Small intestine (tissue), 7 donors: ENCODE results near the gene DUS3L. TPM values are rescaled to one million over a fixed set of nuclear protein-coding genes. Genes with fewer than 3 reads are reported as not detected.
"Not testable (repeated sequence)": the region's sequence is repeated elsewhere in the genome, so short reads cannot be mapped to it uniquely, and the experiment has no call there.

Experiments used
- DNase-seq, 2 donors: peaks; one replicate each; pipeline versions ENCODE4 v3.0.0 to v3.0.0-alpha.2; 2013
- FAIRE-seq: peaks from 2 replicates; lab custom pipeline; 2012; peaks lifted over from hg19 to GRCh38; lab: Jason Lieb, UNC
- H3K27ac ChIP-seq, 3 donors: one replicate each; pipeline ENCODE4 v1.5.1; 2013; ENCODE audit warnings: low read length in 2 of 3, mild to moderate bottlenecking in 2 of 3, control low read depth in 1 of 3, inconsistent platforms in 1 of 3, low read depth in 1 of 3, moderate library complexity in 1 of 3
- H3K27me3 ChIP-seq, 3 donors: one replicate each; pipeline ENCODE4 v1.6.1; 2013; ENCODE audit warnings: low read length in 3 of 3, inconsistent platforms in 1 of 3; ENCODE audit not compliant: control insufficient read depth in 3 of 3, insufficient read depth in 3 of 3
- H3K36me3 ChIP-seq, 3 donors: one replicate each; pipeline ENCODE4 v1.6.1; 2013; ENCODE audit warnings: low read length in 3 of 3, inconsistent platforms in 1 of 3, low read depth in 1 of 3, mild to moderate bottlenecking in 1 of 3, moderate library complexity in 1 of 3; ENCODE audit not compliant: control insufficient read depth in 3 of 3, insufficient read depth in 2 of 3
- H3K4me1 ChIP-seq, 3 donors: one replicate each; pipeline ENCODE4 v1.6.1; 2013; ENCODE audit warnings: low read length in 2 of 3, inconsistent platforms in 1 of 3, low read depth in 1 of 3, mild to moderate bottlenecking in 1 of 3, moderate library complexity in 1 of 3; ENCODE audit not compliant: control insufficient read depth in 3 of 3, insufficient read depth in 2 of 3
- H3K4me3 ChIP-seq, 3 donors: one replicate each; pipeline ENCODE4 v1.5.1; 2013; ENCODE audit warnings: low read length in 3 of 3, control low read depth in 1 of 3, inconsistent platforms in 1 of 3, low read depth in 1 of 3, mild to moderate bottlenecking in 1 of 3, moderate library complexity in 1 of 3
- H3K9me3 ChIP-seq, 2 donors: one replicate each; pipeline ENCODE4 v1.6.1; 2013; ENCODE audit warnings: low read depth in 1 of 2, low read length in 1 of 2; ENCODE audit not compliant: control insufficient read depth in 2 of 2, insufficient read depth in 1 of 2
- WGBS, 3 donors: extraction: QIAGEN DNeasy Blood & Tissue Kit; methylation state at CpG; one replicate each; pipeline ENCODE4 v1.1.7; 2013; 5-methylcytosine and 5-hydroxymethylcytosine counted together
- polyA plus RNA-seq, 4 donors: library from polyadenylated mRNA; stranded (reverse) in 3 of 4; unstranded in 1 of 4; fragments of 200-250 nt in 3 of 4; fragments of 120-200 nt in 1 of 4; gene quantifications; one replicate each; pipeline versions ENCODE4 v1.2.1 to v1.2.3, GENCODE V29; 2013
- donor health status: healthy with polysubstance abuse.
- donor health status: control.
- donor health status: control.
- donor health status: Bipolar disorder and iron deficiency.
- donor health status: healthy.

Gene DUS3L
- polyA plus RNA-seq, 4 donors = 31.8 to 43.8 (median 41.9) TPM

- no peak overlapping the region for H3K27ac ChIP-seq
- no peak overlapping the region for H3K4me3 ChIP-seq
- peaks cover 0 to 5% of the 10 kb centered on the region in 2 donors for H3K9me3 ChIP-seq
- 91 to 92% (median 92%) methylated on average over 42 to 44 of the region's 44 CpGs for WGBS, 3 donors
- no peaks in the 10 kb centered on the region for H3K27me3 ChIP-seq
- FAIRE-seq (no peak), DNase-seq (peak in 1 of 2 donors; percentile 0)
- H3K36me3 ChIP-seq = peaks cover 22 to 77% (median 27%) of the 10 kb centered on the region in 3 donors
- peaks cover 2 to 6% (median 4%) of the 10 kb centered on the region in 3 donors for H3K4me1 ChIP-seq
Observed at GRCh38 chr19:5786593-5787408, 4.2 kb downstream of the DUS3L start.

GRCh38 chr19:5785423-5785822 is 5.5 kb downstream of the DUS3L start:
- Histone ChIP-seq H3K36me3 (peaks cover 22 to 77% (median 27%) of the 10 kb centered on the region in 3 donors), H3K4me3 (no peak overlapping the region), H3K27me3 (no peaks in the 10 kb centered on the region), H3K27ac (no peak overlapping the region), H3K4me1 (peaks cover 2 to 6% (median 4%) of the 10 kb centered on the region in 3 donors), H3K9me3 (no peaks in the 10 kb centered on the region)
- WGBS, 3 donors = 93 to 97% (median 93%) methylated on average over 37 of the region's 37 CpGs
- DNase-seq = no peak
- no peak for FAIRE-seq

DNA sequence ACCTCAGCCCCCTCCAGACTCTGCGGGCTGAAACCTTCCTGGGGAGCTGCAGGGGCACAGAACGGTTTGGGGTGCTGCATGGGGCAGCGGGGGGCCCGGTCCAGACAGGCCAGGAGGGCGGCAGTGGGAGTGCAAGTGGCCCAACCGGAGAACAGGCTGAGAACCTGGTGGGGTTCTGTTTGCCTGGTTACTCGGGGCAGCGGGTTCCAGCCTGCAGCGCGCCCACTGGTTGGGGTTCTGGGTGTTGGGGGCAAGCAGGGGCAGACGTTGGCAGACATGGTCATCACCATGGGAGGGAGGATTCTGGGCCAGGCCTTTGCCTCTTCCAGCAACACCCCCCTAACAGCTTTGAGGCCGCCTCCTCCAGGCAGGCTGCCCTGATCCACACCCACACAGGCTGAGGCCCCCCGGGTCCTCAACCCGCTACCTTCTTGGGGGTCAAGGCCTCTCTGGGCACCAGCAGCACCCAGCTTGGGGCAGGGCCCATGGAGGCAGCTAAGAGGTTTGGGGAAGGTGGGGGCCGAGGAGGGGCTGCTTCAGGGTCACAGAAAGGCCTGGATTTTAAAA is 6.3 kb downstream of the DUS3L start, which contains the start of gene PRR22:
Gene PRR22 (minus strand): TSS at position 166 of the 567 bp plus-strand sequence. CDS start 86 bp downstream, at position 80.
- 87 to 92% (median 92%) methylated on average over 14 to 15 of the region's 15 CpGs for WGBS, 3 donors
- no peak for FAIRE-seq
- Histone ChIP-seq H3K9me3 (no peaks in the 10 kb centered on the region), H3K27ac (no peak within 1 kb of the TSS), H3K27me3 (no peaks in the 10 kb centered on the region), H3K4me3 (no peak within 1 kb of the TSS), H3K36me3 (peaks cover 22 to 70% (median 27%) of the 10 kb centered on the region in 3 donors), H3K4me1 (no peaks in the 10 kb centered on the region)
- DNase-seq = no peak

DNA sequence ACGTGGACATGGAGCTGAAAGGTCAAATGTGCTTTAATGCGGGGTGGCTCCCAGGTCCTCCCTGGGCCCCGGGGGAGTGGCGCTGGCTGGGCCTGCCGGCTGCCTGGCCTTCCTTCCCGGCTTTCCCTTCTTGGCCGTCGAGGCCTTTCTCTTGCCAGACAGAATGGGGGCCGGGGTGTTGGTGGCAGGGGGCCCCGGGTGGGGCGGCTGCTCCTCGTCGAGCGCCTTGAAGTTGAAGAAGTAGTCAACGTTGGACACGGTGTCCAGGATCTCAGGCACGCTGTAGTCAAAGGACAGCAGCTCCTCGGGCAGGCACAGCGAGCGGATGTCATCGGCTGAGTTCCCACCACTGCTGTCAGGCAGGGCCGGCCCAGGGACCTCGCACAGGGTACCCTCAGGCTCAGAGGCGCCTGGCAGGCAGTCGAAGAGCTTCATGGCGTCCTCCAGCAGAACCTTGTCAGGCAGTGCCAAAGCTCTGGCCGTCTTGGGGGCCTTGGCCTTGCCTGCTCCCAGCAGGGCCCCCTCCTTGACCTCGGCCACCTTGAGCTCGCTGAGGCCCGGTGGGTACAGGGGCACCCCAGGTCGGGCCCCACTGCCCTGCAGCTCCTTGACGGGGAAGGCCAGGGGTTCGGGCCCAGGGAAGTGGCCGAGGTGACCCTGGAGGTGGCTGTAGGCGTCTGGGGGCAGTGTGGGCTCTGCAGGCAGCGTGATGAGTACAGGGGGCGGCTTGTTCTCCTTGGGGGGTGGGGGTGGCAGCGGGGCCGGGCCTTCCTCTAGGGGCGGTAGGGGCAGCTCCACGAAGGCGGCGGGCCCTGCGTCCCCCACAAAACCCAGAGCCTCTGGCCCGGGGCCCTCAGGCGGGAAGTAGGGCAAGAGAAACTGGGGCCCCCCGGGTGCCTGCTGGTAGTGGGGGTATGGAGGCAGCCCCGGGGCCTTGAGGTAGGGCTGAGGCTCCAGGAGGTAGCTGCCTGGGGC is 7.7 kb downstream of the DUS3L start:
- no peaks in the 10 kb centered on the region for H3K27me3 ChIP-seq
- H3K36me3 ChIP-seq = peaks cover 16 to 56% (median 19%) of the 10 kb centered on the region in 3 donors
- no peak overlapping the region for H3K27ac ChIP-seq
- no peaks in the 10 kb centered on the region for H3K9me3 ChIP-seq
- DNase-seq (no peak), FAIRE-seq (no peak)
- H3K4me3 ChIP-seq = no peak overlapping the region
- H3K4me1 ChIP-seq = no peaks in the 10 kb centered on the region
- 78 to 86% (median 85%) methylated on average over 44 to 48 of the region's 48 CpGs for WGBS, 3 donors

- Histone ChIP-seq H3K9me3 (no peaks in the 10 kb centered on the region), H3K4me3 (no peak overlapping the region), H3K27ac (no peak overlapping the region), H3K4me1 (no peaks in the 10 kb centered on the region), H3K27me3 (no peaks in the 10 kb centered on the region), H3K36me3 (peaks cover 8 to 47% (median 11%) of the 10 kb centered on the region in 3 donors)
- DNase-seq (no peak), FAIRE-seq (no peak)
- WGBS, 3 donors = 67 to 83% (median 83%) methylated on average over 7 to 9 of the region's 9 CpGs
Observed at GRCh38 chr19:5782322-5782721, 8.6 kb downstream of the DUS3L start.

GRCh38 chr19:5780916-5781315 is 10.0 kb downstream of the DUS3L start:
- 79 to 85% (median 85%) methylated on average over 10 to 11 of the region's 11 CpGs for WGBS, 3 donors

GRCh38 chr19:5778402-5778801 is 12.6 kb downstream of the DUS3L start:
- WGBS, 3 donors = 82 to 88% (median 86%) methylated on average over 17 of the region's 17 CpGs
- no peak overlapping the region for H3K27ac ChIP-seq
- H3K4me3 ChIP-seq = no peak overlapping the region
- H3K9me3 ChIP-seq = no peaks in the 10 kb centered on the region
- H3K27me3 ChIP-seq = no peaks in the 10 kb centered on the region
- FAIRE-seq (no peak), DNase-seq (no peak)
- H3K36me3 ChIP-seq = peaks cover 0 to 8% (median 0%) of the 10 kb centered on the region in 3 donors
- H3K4me1 ChIP-seq = no peaks in the 10 kb centered on the region

More at GRCh38 chr19:5780916-5781315, 10.0 kb downstream of the DUS3L start:
- not testable (repeated sequence) for H3K9me3 ChIP-seq, H3K27ac ChIP-seq, H3K27me3 ChIP-seq, DNase-seq, H3K4me1 ChIP-seq, H3K4me3 ChIP-seq, FAIRE-seq
- peaks cover 0 to 33% (median 6%) of the 10 kb centered on the region in 3 donors for H3K36me3 ChIP-seq
